SK-N-SH (cell line): Measurements from ENCODE around the gene ARHGAP25. TPM values are rescaled to one million over a fixed set of nuclear protein-coding genes. Genes with fewer than 3 reads are reported as not detected.

Experiments used
- CTCF ChIA-PET: fragments of 300-600, 350-600 bp; formaldehyde crosslinking; extraction: SDS; loops from one replicate; lab custom pipeline; 2021; lab: Yijun Ruan, JAX
- POLR2A ChIA-PET: fragments of 350-600 bp; sonication (Branson Sonifier 250); formaldehyde crosslinking; extraction: SDS; loops from one replicate; lab custom pipeline; 2020; ENCODE audit warnings: antibody characterized with exemption, inconsistent platforms; lab: Yijun Ruan, JAX
- DNase-seq: peaks from one replicate; pipeline ENCODE4 v3.0.0; 2012
- H2AFZ ChIP-seq: fragments of 200-600 bp; sonication (generic); 2 replicates; pipeline ENCODE4 v1.8.1; 2016; ENCODE audit warnings: antibody characterized with exemption, mild to moderate bottlenecking, low read depth
- H3F3A ChIP-seq: fragments of 200-600 bp; sonication (generic); replicated peaks from 2 replicates; pipeline ENCODE3; 2016; ENCODE audit warnings: antibody characterized with exemption, mild to moderate bottlenecking; ENCODE audit not compliant: insufficient read depth
- H3K27ac ChIP-seq, 2 experiments: fragments of 200-500 bp in 1 of 2; fragments of 200-600 bp in 1 of 2; sonication (Bioruptor generic) in 1 of 2; sonication (generic), shearing (Covaris generic) in 1 of 2; 2 replicates each; pipeline versions ENCODE4 v1.5.1 to v1.6.1; 2014 to 2016; ENCODE audit warnings: low read depth in 2 of 2, inconsistent platforms in 1 of 2, low read length in 1 of 2, mild to moderate bottlenecking in 1 of 2, mixed read lengths in 1 of 2
- H3K27me3 ChIP-seq: fragments of 200-600 bp; sonication (generic), shearing (Covaris generic); 2 replicates; pipeline ENCODE4 v1.6.1; 2016; ENCODE audit warnings: mixed run types; ENCODE audit not compliant: insufficient read depth
- H3K36me3 ChIP-seq, 2 experiments: fragments of 200-500 bp in 1 of 2; fragments of 200-600 bp in 1 of 2; sonication (Bioruptor generic) in 1 of 2; sonication (generic) in 1 of 2; replicated peaks in 1 of 2; 2 replicates each; pipeline versions ENCODE3 to v1.5.1; 2014 to 2016; ENCODE audit warnings: low read length in 1 of 2, mild to moderate bottlenecking in 1 of 2; ENCODE audit not compliant: insufficient read depth in 2 of 2, control insufficient read depth in 1 of 2
- H3K4me1 ChIP-seq, 2 experiments: fragments of 200-500 bp in 1 of 2; fragments of 200-600 bp in 1 of 2; sonication (Bioruptor generic) in 1 of 2; sonication (generic), shearing (Covaris generic) in 1 of 2; 2 replicates each; pipeline versions ENCODE4 v1.5.1 to v1.6.1; 2014 to 2016; ENCODE audit warnings: low read depth in 1 of 2, low read length in 1 of 2, mixed run types in 1 of 2; ENCODE audit not compliant: insufficient read depth in 2 of 2, control insufficient read depth in 1 of 2
- H3K4me2 ChIP-seq: fragments of 200-600 bp; sonication (generic), shearing (Covaris generic); 2 replicates; pipeline ENCODE4 v1.6.1; 2017; ENCODE audit warnings: mixed run types
- H3K4me3 ChIP-seq, 2 experiments: fragments of 200-500 bp in 1 of 2; fragments of 200-600 bp in 1 of 2; sonication (Bioruptor generic) in 1 of 2; sonication (generic), shearing (Covaris generic) in 1 of 2; 2 replicates each; pipeline versions ENCODE4 v1.5.1 to v1.8.1; 2014 to 2016; ENCODE audit warnings: low read depth in 2 of 2, inconsistent platforms in 1 of 2, low read length in 1 of 2, mild to moderate bottlenecking in 1 of 2, mixed read lengths in 1 of 2, moderate library complexity in 1 of 2
- H3K79me2 ChIP-seq: fragments of 200-600 bp; sonication (generic); 2 replicates; pipeline ENCODE4 v1.8.1; 2017; ENCODE audit warnings: mild to moderate bottlenecking; ENCODE audit not compliant: insufficient read depth
- H3K9ac ChIP-seq: fragments of 200-600 bp; sonication (generic); 2 replicates; pipeline ENCODE4 v1.6.1; 2017; ENCODE audit warnings: mixed run types
- H3K9me2 ChIP-seq: fragments of 200-600 bp; sonication (generic); 2 replicates; pipeline ENCODE4 v1.6.1; 2017; ENCODE audit warnings: mixed run types
- H3K9me3 ChIP-seq: fragments of 200-600 bp; sonication (generic); 2 replicates; pipeline ENCODE4 v1.6.1; 2017; ENCODE audit warnings: mixed run types, mild to moderate bottlenecking, moderate library complexity
- H4K20me1 ChIP-seq: fragments of 200-600 bp; sonication (generic); 2 replicates; pipeline ENCODE4 v1.6.1; 2017; ENCODE audit warnings: mild to moderate bottlenecking, mixed run types; ENCODE audit not compliant: insufficient read depth
- CHD2 ChIP-seq: fragments of 150-350 bp; IDR thresholded peaks from 2 replicates; pipeline ENCODE4 v1.6.1; 2018; ENCODE audit warnings: low read length; ENCODE audit not compliant: partially characterized antibody
- EZH2phosphoT487 ChIP-seq: fragments of 200-600 bp; sonication (generic); IDR thresholded peaks from 2 replicates; pipeline ENCODE4 v1.6.1; 2017; ENCODE audit warnings: low read depth, mixed run types, mild to moderate bottlenecking, antibody characterized with exemption, moderate library complexity, borderline replicate concordance
- GATA2 ChIP-seq: sonication (generic); formaldehyde crosslinking; IDR thresholded peaks from 2 replicates; pipeline ENCODE4 v1.5.0; 2020; ENCODE audit warnings: mild to moderate bottlenecking, missing genetic modification reagents
- MEF2A ChIP-seq: IDR thresholded peaks from 2 replicates; pipeline ENCODE4 v1.4.0; 2012; ENCODE audit warnings: low read depth, borderline replicate concordance
- POLR2AphosphoS5 ChIP-seq: IDR thresholded peaks from 2 replicates; pipeline ENCODE4 v1.6.1; 2012; ENCODE audit warnings: low read depth, low read length
- RFX5 ChIP-seq: IDR thresholded peaks from 2 replicates; pipeline ENCODE4 v1.6.1; 2012; ENCODE audit warnings: mild to moderate bottlenecking, improper control_type of control experiment, low read length
- TCF12 ChIP-seq: IDR thresholded peaks from 2 replicates; pipeline ENCODE4 v1.4.0; 2012
- TEAD4 ChIP-seq: IDR thresholded peaks from 2 replicates; pipeline ENCODE4 v1.4.0; 2012; ENCODE audit warnings: mild to moderate bottlenecking, borderline replicate concordance; ENCODE audit not compliant: insufficient read depth
- WGBS: methylation state at CpG from one replicate; pipeline ENCODE4 v1.1.6; 2017; ENCODE audit warnings: low lambda C conversion rate; 5-methylcytosine and 5-hydroxymethylcytosine counted together
- polyA plus RNA-seq, 3 experiments: library from polyadenylated mRNA; depleted of rRNA; stranded (reverse); fragments of >200 nt; gene quantifications; 2 replicates each; pipeline ENCODE4 v1.2.3, GENCODE V29; 2012
- TF ChIP-seq, protein P1 (sequence below): fragments of 200-600 bp; sonication (generic); IDR thresholded peaks from 2 replicates; pipeline ENCODE4 v1.6.1; 2017; ENCODE audit warnings: antibody characterized with exemption, mild to moderate bottlenecking, moderate library complexity
- TF ChIP-seq, protein P2 (sequence below): fragments of 150-350 bp; IDR thresholded peaks from 2 replicates; pipeline ENCODE4 v1.6.1; 2016; ENCODE audit warnings: mild to moderate bottlenecking, low read depth, low read length
- TF ChIP-seq, protein P3 (sequence below): IDR thresholded peaks from 2 replicates; pipeline ENCODE4 v1.4.0; 2012; ENCODE audit warnings: low read depth, borderline replicate concordance

Gene ARHGAP25
- polyA plus RNA-seq, 1 of the 3 experiments (the other 2 are of a cell fraction) = not detected

DNA sequence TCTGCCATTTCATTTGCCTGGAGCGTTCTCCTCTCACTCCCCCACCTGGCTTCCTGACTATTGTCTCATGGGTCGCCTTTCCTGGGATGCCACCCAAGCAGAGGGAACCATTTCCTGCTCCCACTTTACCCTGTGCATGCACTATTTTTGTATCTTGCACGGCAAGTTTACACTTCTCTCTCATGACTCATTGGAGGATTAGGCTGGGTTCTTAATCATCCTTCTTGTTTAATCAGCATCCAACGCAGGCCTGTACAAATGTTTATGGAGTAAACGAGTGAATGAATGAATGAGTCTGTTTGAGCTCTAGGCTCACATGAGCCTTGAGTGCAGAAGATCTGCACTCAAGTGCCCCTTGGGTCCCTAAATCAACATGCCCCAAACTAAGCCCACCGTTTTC is 3.8 kb upstream of the ARHGAP25 start:
- ChIA-PET CTCF (interaction anchor here (0.8 to 2.8 kb wide), 4 partner anchors 15 to 23 kb away, joined by 3 to 9 read pairs (median 4); no protein-coding TSS in a partner anchor), POLR2A (no interaction called here)
- no peaks in the 10 kb centered on the region for H3K36me3 ChIP-seq
- H3K79me2 ChIP-seq = no peaks in the 10 kb centered on the region
- H3K27ac ChIP-seq = no peak overlapping the region
- WGBS = 58% methylated on average over 6 of the region's 6 CpGs
- H2AFZ ChIP-seq = no peak overlapping the region
- H3K4me1 ChIP-seq = no peaks in the 10 kb centered on the region
- DNase-seq = no peak
- no peaks in the 10 kb centered on the region for H3K27me3 ChIP-seq
- no peaks in the 10 kb centered on the region for H4K20me1 ChIP-seq
- no peak for TF ChIP-seq RFX5
- no peak for TF ChIP-seq POLR2AphosphoS5
- TF ChIP-seq TEAD4 = no peak
- TF ChIP-seq, protein P1, sequence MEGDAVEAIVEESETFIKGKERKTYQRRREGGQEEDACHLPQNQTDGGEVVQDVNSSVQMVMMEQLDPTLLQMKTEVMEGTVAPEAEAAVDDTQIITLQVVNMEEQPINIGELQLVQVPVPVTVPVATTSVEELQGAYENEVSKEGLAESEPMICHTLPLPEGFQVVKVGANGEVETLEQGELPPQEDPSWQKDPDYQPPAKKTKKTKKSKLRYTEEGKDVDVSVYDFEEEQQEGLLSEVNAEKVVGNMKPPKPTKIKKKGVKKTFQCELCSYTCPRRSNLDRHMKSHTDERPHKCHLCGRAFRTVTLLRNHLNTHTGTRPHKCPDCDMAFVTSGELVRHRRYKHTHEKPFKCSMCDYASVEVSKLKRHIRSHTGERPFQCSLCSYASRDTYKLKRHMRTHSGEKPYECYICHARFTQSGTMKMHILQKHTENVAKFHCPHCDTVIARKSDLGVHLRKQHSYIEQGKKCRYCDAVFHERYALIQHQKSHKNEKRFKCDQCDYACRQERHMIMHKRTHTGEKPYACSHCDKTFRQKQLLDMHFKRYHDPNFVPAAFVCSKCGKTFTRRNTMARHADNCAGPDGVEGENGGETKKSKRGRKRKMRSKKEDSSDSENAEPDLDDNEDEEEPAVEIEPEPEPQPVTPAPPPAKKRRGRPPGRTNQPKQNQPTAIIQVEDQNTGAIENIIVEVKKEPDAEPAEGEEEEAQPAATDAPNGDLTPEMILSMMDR = no peak
- TF ChIP-seq, protein P2, sequence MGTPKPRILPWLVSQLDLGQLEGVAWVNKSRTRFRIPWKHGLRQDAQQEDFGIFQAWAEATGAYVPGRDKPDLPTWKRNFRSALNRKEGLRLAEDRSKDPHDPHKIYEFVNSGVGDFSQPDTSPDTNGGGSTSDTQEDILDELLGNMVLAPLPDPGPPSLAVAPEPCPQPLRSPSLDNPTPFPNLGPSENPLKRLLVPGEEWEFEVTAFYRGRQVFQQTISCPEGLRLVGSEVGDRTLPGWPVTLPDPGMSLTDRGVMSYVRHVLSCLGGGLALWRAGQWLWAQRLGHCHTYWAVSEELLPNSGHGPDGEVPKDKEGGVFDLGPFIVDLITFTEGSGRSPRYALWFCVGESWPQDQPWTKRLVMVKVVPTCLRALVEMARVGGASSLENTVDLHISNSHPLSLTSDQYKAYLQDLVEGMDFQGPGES = no peak
- TF ChIP-seq MEF2A = no peak
- TF ChIP-seq CHD2 = no peak
- TF ChIP-seq, protein P3, sequence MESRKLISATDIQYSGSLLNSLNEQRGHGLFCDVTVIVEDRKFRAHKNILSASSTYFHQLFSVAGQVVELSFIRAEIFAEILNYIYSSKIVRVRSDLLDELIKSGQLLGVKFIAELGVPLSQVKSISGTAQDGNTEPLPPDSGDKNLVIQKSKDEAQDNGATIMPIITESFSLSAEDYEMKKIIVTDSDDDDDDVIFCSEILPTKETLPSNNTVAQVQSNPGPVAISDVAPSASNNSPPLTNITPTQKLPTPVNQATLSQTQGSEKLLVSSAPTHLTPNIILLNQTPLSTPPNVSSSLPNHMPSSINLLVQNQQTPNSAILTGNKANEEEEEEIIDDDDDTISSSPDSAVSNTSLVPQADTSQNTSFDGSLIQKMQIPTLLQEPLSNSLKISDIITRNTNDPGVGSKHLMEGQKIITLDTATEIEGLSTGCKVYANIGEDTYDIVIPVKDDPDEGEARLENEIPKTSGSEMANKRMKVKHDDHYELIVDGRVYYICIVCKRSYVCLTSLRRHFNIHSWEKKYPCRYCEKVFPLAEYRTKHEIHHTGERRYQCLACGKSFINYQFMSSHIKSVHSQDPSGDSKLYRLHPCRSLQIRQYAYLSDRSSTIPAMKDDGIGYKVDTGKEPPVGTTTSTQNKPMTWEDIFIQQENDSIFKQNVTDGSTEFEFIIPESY = no peak
- no peak for TF ChIP-seq EZH2phosphoT487
- no peak for TF ChIP-seq TCF12
- no peak for TF ChIP-seq GATA2 (CRISPR knock-in tag)
- no peak overlapping the region for H3K4me2 ChIP-seq
- no peak overlapping the region for H3K4me3 ChIP-seq
- H3K9me3 ChIP-seq = no peaks in the 10 kb centered on the region
- H3K9ac ChIP-seq = no peak overlapping the region
- no peaks in the 10 kb centered on the region for H3K9me2 ChIP-seq
- no peaks in the 10 kb centered on the region for H3F3A ChIP-seq
